ENCODE measurements around the gene KRTAP10-8.

- TF ChIP-seq CTCF (IDR thresholded peaks at IDR 0.05) = no peak
- no peak for TF ChIP-seq POLR2A (IDR thresholded peaks at IDR 0.05)
Measured at GRCh38 chr21:44581158-44581557, 30.7 kb upstream of the KRTAP10-8 start.
